ENCODE measurements around the gene ARPIN. TPM values are rescaled to one million over a fixed set of nuclear protein-coding genes. Genes with fewer than 3 reads are reported as not detected.

Gene ARPIN
- total and polyA plus RNA-seq, 9 of the 15 experiments (the other 6 are each of a cell fraction or from before 2014, with no cell fraction given): not detected

DNA sequence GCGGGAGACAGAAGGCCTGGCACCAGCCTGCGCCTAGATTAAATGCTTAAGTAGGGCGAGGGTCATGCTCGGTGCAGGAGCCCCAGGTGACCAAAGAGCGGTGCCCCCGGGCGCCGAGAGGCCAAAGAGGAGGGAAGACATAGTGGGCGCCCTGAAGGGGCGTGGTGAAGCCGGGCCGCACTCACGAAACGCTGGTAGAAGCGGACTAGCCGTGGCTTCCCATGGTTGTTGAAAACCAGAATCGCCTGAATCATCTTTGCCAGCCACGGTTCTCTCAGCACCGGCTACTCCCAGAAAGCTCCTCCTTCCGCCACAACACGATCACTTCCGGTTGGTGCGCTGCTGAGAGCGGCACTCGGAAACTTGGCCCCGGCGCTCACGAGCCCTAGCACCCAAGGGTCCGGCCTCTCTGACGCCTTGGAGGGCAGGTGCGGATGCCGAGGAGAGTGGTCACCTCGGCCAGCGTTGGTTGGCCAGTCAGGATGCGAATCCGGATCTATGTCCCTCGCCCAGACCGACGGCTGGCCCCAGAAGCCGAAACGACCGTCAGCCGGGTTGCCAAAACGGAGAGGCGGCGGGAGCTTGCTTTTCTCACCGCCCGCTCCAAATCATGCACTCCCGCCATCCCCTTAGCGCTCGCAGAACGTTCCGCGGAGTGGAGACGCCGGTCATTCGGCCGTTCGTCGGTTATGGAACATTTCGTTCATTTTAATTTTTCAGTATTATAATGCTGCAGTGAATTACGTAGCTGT is 18.9 kb downstream of the ARPIN start, which contains the start of gene AP3S2 (continued):
- TF ChIP-seq DMBX1 (CRISPR knock-in tag; IDR thresholded peaks at IDR 0.05; ENCODE audit: borderline replicate concordance) (no peak), RAD21 (CRISPR knock-in tag; conservative IDR thresholded peaks at IDR 0.05 in 1 of 2, IDR thresholded peaks at IDR 0.05 in 1 of 2) (peak; percentile 16 to 24; a peak in 3 of 4 replicates), PTBP1 (IDR thresholded peaks at IDR 0.05; ENCODE audit: low read depth, low read length) (no peak), HLTF (IDR thresholded peaks at IDR 0.05) (0 out of 2 replicates have a peak, but pooled peaks have one; percentile 74), PHB (CRISPR knock-in tag; IDR thresholded peaks at IDR 0.05) (no peak), RHOXF2B (CRISPR knock-in tag; conservative IDR thresholded peaks at IDR 0.05) (no peak), ZNF212 (CRISPR knock-in tag; IDR thresholded peaks at IDR 0.05) (no peak), ZNF57 (CRISPR knock-in tag; IDR thresholded peaks at IDR 0.05) (no peak), ARHGAP35 (IDR thresholded peaks at IDR 0.05; ENCODE audit: partially characterized antibody) (no peak), HDAC1 (IDR thresholded peaks at IDR 0.05) (peak; percentile 29 to 75; a peak in 3 of 4 replicates), CBX2 (IDR thresholded peaks at IDR 0.05; ENCODE audit: insufficient read depth, low read length, poor library complexity, severe bottlenecking) (no peak), ASH1L (IDR thresholded peaks at IDR 0.05; ENCODE audit: borderline replicate concordance, low read depth, partially characterized antibody) (no peak), SMARCA5 (IDR thresholded peaks at IDR 0.05) (0 out of 2 replicates have a peak, but pooled peaks have one; percentile 12), TAF1 (IDR thresholded peaks at IDR 0.05; ENCODE audit: control insufficient read depth, extremely low read depth, insufficient read depth, low read length, severe bottlenecking) (peak; percentile 99)
- TF ChIP-seq, protein P1, sequence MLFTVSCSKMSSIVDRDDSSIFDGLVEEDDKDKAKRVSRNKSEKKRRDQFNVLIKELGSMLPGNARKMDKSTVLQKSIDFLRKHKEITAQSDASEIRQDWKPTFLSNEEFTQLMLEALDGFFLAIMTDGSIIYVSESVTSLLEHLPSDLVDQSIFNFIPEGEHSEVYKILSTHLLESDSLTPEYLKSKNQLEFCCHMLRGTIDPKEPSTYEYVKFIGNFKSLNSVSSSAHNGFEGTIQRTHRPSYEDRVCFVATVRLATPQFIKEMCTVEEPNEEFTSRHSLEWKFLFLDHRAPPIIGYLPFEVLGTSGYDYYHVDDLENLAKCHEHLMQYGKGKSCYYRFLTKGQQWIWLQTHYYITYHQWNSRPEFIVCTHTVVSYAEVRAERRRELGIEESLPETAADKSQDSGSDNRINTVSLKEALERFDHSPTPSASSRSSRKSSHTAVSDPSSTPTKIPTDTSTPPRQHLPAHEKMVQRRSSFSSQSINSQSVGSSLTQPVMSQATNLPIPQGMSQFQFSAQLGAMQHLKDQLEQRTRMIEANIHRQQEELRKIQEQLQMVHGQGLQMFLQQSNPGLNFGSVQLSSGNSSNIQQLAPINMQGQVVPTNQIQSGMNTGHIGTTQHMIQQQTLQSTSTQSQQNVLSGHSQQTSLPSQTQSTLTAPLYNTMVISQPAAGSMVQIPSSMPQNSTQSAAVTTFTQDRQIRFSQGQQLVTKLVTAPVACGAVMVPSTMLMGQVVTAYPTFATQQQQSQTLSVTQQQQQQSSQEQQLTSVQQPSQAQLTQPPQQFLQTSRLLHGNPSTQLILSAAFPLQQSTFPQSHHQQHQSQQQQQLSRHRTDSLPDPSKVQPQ (CRISPR knock-in tag; IDR thresholded peaks at IDR 0.05; ENCODE audit: borderline replicate concordance): no peak
- TF ChIP-seq, protein P2, sequence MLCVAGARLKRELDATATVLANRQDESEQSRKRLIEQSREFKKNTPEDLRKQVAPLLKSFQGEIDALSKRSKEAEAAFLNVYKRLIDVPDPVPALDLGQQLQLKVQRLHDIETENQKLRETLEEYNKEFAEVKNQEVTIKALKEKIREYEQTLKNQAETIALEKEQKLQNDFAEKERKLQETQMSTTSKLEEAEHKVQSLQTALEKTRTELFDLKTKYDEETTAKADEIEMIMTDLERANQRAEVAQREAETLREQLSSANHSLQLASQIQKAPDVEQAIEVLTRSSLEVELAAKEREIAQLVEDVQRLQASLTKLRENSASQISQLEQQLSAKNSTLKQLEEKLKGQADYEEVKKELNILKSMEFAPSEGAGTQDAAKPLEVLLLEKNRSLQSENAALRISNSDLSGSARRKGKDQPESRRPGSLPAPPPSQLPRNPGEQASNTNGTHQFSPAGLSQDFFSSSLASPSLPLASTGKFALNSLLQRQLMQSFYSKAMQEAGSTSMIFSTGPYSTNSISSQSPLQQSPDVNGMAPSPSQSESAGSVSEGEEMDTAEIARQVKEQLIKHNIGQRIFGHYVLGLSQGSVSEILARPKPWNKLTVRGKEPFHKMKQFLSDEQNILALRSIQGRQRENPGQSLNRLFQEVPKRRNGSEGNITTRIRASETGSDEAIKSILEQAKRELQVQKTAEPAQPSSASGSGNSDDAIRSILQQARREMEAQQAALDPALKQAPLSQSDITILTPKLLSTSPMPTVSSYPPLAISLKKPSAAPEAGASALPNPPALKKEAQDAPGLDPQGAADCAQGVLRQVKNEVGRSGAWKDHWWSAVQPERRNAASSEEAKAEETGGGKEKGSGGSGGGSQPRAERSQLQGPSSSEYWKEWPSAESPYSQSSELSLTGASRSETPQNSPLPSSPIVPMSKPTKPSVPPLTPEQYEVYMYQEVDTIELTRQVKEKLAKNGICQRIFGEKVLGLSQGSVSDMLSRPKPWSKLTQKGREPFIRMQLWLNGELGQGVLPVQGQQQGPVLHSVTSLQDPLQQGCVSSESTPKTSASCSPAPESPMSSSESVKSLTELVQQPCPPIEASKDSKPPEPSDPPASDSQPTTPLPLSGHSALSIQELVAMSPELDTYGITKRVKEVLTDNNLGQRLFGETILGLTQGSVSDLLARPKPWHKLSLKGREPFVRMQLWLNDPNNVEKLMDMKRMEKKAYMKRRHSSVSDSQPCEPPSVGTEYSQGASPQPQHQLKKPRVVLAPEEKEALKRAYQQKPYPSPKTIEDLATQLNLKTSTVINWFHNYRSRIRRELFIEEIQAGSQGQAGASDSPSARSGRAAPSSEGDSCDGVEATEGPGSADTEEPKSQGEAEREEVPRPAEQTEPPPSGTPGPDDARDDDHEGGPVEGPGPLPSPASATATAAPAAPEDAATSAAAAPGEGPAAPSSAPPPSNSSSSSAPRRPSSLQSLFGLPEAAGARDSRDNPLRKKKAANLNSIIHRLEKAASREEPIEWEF (CRISPR knock-in tag; IDR thresholded peaks at IDR 0.05): 0 out of 2 replicates have a peak, but pooled peaks have one; percentile 69
- TF ChIP-seq, protein P3, sequence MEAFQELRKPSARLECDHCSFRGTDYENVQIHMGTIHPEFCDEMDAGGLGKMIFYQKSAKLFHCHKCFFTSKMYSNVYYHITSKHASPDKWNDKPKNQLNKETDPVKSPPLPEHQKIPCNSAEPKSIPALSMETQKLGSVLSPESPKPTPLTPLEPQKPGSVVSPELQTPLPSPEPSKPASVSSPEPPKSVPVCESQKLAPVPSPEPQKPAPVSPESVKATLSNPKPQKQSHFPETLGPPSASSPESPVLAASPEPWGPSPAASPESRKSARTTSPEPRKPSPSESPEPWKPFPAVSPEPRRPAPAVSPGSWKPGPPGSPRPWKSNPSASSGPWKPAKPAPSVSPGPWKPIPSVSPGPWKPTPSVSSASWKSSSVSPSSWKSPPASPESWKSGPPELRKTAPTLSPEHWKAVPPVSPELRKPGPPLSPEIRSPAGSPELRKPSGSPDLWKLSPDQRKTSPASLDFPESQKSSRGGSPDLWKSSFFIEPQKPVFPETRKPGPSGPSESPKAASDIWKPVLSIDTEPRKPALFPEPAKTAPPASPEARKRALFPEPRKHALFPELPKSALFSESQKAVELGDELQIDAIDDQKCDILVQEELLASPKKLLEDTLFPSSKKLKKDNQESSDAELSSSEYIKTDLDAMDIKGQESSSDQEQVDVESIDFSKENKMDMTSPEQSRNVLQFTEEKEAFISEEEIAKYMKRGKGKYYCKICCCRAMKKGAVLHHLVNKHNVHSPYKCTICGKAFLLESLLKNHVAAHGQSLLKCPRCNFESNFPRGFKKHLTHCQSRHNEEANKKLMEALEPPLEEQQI (IDR thresholded peaks at IDR 0.05): peak; percentile 83
